HG03159 (cell line): ENCODE results near the gene PLEKHM3.
"Not testable (repeated sequence)": the region's sequence is repeated elsewhere in the genome, so short reads cannot be mapped to it uniquely, and the experiment has no call there.

ENCODE experiments used
- ATAC-seq: cut with Tn5 transposase; IDR thresholded peaks from one replicate; pipeline ENCODE4 v1.9.1; 2021; ENCODE audit warnings: mild to moderate bottlenecking, moderate library complexity; ENCODE audit not compliant: unreplicated experiment

The PLEKHM3 gene

GRCh38 chr2:207929923-207930322 lies 95.4 kb downstream of the PLEKHM3 start:
- ATAC-seq, result no peak

GRCh38 chr2:207928079-207928478 lies 97.2 kb downstream of the PLEKHM3 start:
- ATAC-seq, result no peak

- no peak for ATAC-seq
Observed at GRCh38 chr2:207926989-207927300, 98.4 kb downstream of the PLEKHM3 start.

GRCh38 chr2:207926133-207926988 lies 99.0 kb downstream of the PLEKHM3 start:
- no peak for ATAC-seq

DNA sequence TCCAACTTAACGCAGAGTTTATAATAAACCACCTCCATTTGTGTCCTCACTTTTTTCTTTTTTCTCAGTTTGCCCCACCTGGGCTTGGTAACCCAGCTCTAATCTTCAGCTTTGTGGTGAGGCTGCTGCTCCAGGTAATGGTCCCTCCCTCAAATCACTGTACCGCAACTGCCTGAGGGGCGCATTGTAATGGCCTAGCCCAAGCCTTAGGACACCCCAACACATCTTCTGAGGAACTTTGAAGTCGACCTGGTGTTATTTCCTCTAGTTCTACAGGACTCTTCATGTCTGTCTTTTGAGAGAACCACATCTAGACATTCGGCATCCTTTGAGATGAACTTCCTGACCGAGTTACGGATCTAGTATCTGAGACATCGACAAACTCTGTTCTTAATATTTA lies 99.7 kb downstream of the PLEKHM3 start:
- no peak for ATAC-seq

DNA sequence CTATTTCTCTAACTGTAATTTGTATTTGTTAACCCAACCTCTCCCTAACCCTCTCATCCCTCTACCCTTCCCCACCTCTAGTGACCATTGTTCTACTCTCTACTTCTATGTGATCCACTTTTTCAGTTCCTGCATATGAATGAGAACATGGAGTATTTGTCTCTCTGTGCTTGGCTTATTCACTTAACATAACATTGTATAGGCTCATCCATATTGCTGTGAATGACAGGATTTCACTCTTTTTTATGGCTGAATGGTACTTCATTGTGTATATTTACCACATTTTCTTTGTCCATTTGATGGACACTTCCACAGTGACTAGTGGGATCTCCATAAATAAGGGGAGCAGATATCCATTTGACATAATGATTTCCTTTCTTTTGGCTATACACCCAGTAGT lies 103.7 kb downstream of the PLEKHM3 start:
- ATAC-seq, result no peak

DNA sequence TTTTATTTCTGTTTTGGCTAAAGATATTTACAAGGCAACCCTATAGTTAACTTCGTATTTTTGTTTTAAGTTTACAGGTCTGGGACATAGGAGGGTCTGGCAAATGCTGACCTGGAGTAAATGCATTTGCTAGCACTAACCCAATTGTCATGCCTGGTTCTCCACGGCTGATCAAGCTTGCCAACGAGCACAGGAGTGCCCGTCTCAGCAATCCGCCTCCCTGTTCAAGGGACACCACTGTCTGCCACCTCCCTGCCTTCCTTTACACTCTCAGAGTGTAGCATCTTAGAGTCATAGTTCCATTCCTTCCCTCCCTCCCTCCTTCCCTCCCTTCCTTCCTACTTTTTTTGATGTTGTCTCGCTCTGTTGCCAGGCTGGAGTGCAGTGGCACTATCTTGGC lies 104.6 kb downstream of the PLEKHM3 start:
- ATAC-seq, result no peak

GRCh38 chr2:207920321-207920720 lies 105.0 kb downstream of the PLEKHM3 start:
- ATAC-seq, result no peak

DNA sequence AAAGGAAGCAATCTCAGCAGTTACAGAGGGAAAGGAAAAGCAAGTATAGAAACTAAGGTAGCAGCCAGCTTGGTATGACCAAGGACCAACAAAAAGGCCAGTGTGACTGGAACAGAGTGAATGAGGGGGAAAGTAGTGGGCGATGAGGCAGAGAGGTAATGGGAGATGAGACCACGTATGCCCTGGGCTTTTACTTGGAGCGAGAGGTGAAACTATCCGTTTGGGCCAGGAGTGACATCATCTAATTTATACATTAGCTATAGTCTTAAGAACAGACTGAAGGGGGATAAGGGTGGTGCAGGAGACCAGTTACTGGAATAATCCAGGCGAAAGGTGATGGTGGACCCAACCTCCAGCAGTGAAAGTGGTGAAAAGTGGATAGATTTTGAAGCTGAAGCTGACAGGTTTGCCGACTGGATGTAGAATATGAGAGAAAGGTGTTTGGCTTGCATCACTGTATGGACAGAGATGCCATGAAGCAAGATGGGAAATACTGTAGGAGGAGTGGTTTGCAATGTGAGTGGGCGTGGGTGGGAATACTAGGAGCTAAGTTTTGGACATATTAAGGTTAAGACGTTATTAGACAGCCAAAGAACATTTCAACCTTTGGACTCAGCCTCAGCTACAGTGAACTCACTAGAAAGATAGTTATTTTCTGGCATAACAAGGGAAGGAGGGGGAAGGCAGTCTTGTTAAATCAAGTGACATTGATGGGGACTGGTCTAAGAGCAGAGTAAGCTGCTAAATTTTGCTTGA lies 106.0 kb downstream of the PLEKHM3 start:
- ATAC-seq, result no peak

DNA sequence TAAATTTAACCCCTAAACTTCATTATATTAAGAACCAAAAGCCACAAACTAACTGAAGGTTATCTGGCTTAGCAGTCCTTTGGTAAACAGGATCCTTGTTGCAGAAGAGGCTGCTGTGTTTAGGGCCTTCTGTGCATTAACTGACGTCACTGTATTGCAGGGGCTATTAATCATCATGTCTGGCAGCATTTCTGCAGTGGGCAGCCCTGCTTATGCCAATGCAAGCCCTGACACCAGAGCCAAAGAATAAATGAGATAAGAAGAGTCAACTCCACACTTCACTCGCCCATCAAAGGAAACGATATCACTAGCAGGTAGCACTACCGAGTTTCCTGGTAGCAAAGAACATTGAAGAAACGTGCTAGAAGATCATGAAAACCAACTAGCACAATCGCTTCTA lies 110.6 kb downstream of the PLEKHM3 start:
- no peak for ATAC-seq

- no peak for ATAC-seq
Observed at GRCh38 chr2:207913772-207914358, 111.5 kb downstream of the PLEKHM3 start.

- no peak for ATAC-seq
Observed at GRCh38 chr2:207911856-207912255, 113.5 kb downstream of the PLEKHM3 start.

- ATAC-seq, result no peak
Observed at GRCh38 chr2:207911215-207911614, 114.1 kb downstream of the PLEKHM3 start.

DNA sequence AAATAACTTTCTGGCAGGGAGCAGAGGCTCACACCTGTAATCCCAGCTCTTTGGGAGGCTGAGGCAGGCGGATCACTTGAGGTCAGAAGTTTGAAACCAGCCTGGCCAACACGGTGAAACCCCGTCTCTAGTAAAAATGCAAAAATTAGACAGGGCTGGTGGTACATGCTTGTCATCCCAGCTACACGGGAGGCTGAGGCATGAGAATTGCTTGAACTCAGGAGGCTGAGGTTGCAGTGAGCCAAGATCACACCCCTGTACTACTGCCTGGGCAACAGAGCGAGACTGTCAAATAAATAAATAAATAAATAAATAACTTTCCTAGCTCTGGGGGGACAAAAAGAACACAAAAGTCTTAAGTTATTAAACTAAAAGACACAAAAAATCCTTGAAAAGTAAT lies 118.8 kb downstream of the PLEKHM3 start:
- ATAC-seq, result not testable (repeated sequence)

- no peak for ATAC-seq
Observed at GRCh38 chr2:207905546-207905945, 119.8 kb downstream of the PLEKHM3 start.

- no peak for ATAC-seq
Observed at GRCh38 chr2:207903236-207903635, 122.1 kb downstream of the PLEKHM3 start.

GRCh38 chr2:207902821-207903220 lies 122.5 kb downstream of the PLEKHM3 start:
- no peak for ATAC-seq

DNA sequence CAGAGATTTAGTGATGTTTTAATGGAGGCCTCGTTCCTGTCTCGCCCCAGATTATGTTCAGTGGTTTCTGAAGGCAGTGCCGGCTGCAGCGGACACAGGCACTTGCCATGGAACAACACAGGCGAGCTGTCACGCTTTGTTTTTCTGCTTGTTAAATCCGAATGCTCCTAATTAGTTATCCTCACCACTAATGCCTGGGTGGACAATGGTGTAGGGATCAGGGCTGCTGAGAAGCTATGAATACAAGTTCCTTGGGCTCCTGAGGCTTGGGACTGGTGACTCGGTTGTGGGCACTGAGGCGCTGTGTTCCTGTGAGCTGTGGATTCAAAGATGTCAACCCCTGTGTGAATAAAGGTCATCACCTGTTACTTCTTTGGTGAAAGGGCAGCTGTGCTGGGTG lies 123.5 kb downstream of the PLEKHM3 start:
- ATAC-seq, result no peak

DNA sequence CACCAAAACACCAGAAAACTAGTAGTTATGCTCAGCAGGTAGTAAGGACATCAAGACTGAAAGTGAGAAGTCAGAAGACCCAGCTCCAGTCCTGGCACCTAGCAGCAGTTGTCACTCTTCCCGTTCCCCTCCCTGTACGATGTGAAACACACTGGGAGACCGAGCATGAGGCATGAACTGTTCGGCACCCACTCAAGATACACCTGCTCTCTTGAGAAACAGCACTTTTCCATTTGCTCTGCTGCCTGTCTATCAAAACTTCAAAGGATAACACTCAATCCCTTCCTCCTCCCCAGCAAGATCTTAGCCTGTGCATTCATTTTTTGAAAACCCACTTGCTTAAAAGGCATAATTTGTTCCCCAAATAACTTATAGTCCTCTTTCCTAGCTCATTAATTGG lies 123.9 kb downstream of the PLEKHM3 start:
- no peak for ATAC-seq

GRCh38 chr2:207898354-207898695 lies 127.0 kb downstream of the PLEKHM3 start:
- ATAC-seq, result no peak

DNA sequence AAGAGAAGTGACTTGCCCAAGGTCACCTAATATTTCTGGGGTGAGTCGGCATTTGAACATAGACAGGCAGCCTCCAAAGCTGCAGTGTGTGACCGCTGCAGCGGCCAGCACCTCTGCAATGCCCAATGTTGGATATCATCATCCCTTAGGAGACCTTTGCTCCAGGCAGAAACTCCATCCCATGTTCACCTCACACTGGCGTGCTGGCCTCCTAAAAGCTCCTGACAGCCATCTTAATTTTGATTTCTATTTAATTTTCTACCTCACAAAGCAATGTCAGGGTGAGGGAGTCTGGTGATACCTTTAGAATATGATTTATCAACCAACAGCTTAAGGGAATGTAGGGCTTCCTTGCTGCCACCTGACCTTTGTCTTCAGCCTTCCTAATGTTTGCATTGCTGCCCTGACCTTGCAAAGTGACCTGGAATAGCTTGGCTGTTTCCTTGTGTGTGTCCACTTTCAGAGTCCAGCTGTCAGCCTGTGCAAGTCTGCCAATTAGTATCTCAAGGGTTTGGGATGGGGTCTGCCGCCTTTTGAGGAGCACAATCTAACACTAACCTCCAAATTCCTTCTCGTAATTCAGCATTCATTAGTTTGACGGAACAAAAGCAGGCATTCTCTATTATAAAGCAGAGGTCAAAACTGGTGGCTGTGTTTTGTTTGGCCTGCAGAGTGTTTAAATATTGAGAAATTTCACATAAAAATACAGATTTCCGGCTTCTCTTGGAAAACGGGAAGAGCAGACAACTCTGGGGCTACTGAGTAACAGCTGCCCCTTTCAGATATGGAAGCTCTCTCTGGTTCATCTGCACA lies 127.6 kb downstream of the PLEKHM3 start:
- no peak for ATAC-seq
